Mesenchymal stem cell (in vitro differentiated cells and primary cell): ENCODE data around the gene P2RY2.
A peak's percentile ranks its signal among the peaks of the same experiment; 100 is the strongest.

Experiments used
- DNase-seq: peaks from one replicate; pipeline ENCODE4 v3.0.0-alpha.2; 2013
- H2AFZ ChIP-seq: one replicate; pipeline ENCODE4 v1.6.1; 2013; ENCODE audit warnings: low read depth, mild to moderate bottlenecking, control low read depth, inconsistent platforms, low read length, moderate library complexity
- H2AK5ac ChIP-seq: 2 replicates; pipeline ENCODE4 v1.6.1; 2013; ENCODE audit warnings: low read length, moderate library complexity, mild to moderate bottlenecking, inconsistent platforms; ENCODE audit not compliant: severe bottlenecking
- H2BK120ac ChIP-seq: one replicate; pipeline ENCODE4 v1.6.1; 2013; ENCODE audit warnings: low read depth, mild to moderate bottlenecking, inconsistent platforms, low read length, moderate library complexity
- H2BK12ac ChIP-seq, 2 experiments: one replicate each; pipeline ENCODE4 v1.6.1; 2013; ENCODE audit warnings: inconsistent platforms in 2 of 2, low read length in 2 of 2, mild to moderate bottlenecking in 2 of 2, moderate library complexity in 2 of 2, control low read depth in 1 of 2
- H2BK15ac ChIP-seq: one replicate; pipeline ENCODE4 v1.6.1; 2013; ENCODE audit warnings: mild to moderate bottlenecking, low read depth, inconsistent platforms; ENCODE audit not compliant: poor library complexity, severe bottlenecking
- H2BK5ac ChIP-seq: 2 replicates; pipeline ENCODE4 v1.6.1; 2013; ENCODE audit warnings: low read depth, mild to moderate bottlenecking, low read length, control low read depth, inconsistent platforms; ENCODE audit not compliant: poor library complexity, severe bottlenecking
- H3K14ac ChIP-seq, 2 experiments: one replicate each; pipeline ENCODE4 v1.6.1; 2013; ENCODE audit warnings: inconsistent platforms in 2 of 2, low read length in 2 of 2, control low read depth in 1 of 2, mild to moderate bottlenecking in 1 of 2, moderate library complexity in 1 of 2
- H3K18ac ChIP-seq, 2 experiments: one replicate each; pipeline ENCODE4 v1.6.1; 2013; ENCODE audit warnings: inconsistent platforms in 2 of 2, low read length in 2 of 2, control low read depth in 1 of 2, low read depth in 1 of 2, mild to moderate bottlenecking in 1 of 2
- H3K23ac ChIP-seq, 2 experiments: one replicate each; pipeline ENCODE4 v1.6.1; 2013; ENCODE audit warnings: inconsistent platforms in 2 of 2, low read length in 2 of 2, mild to moderate bottlenecking in 2 of 2, moderate library complexity in 2 of 2, control low read depth in 1 of 2
- H3K27ac ChIP-seq: 2 replicates; pipeline ENCODE4 v1.5.1; 2013; ENCODE audit warnings: mild to moderate bottlenecking, moderate library complexity, low read length, control low read depth, inconsistent platforms; ENCODE audit not compliant: poor library complexity, severe bottlenecking
- H3K27me3 ChIP-seq, 2 experiments: 2 replicates each; pipeline versions ENCODE4 v1.6.1 to v1.7.0; 2013; ENCODE audit warnings: low read length in 2 of 2, mild to moderate bottlenecking in 2 of 2, moderate library complexity in 2 of 2, control low read depth in 1 of 2, inconsistent platforms in 1 of 2; ENCODE audit not compliant: control insufficient read depth in 1 of 2, insufficient read depth in 1 of 2
- H3K36me3 ChIP-seq, 2 experiments: 2 replicates each; pipeline versions ENCODE4 v1.6.1 to v1.7.0; 2013; ENCODE audit warnings: low read length in 2 of 2, control low read depth in 1 of 2, inconsistent platforms in 1 of 2, low read depth in 1 of 2, mild to moderate bottlenecking in 1 of 2; ENCODE audit not compliant: insufficient read depth in 2 of 2, control insufficient read depth in 1 of 2
- H3K4ac ChIP-seq, 2 experiments: one replicate each; pipeline ENCODE4 v1.6.1; 2013; ENCODE audit warnings: inconsistent platforms in 2 of 2, low read length in 2 of 2, mild to moderate bottlenecking in 2 of 2, moderate library complexity in 2 of 2, control low read depth in 1 of 2, low read depth in 1 of 2
- H3K4me1 ChIP-seq: 2 replicates; pipeline ENCODE4 v1.6.1; 2013; ENCODE audit warnings: low read depth, low read length, control low read depth; ENCODE audit not compliant: control insufficient read depth, insufficient read depth
- H3K4me2 ChIP-seq: 2 replicates; pipeline ENCODE4 v1.6.1; 2013; ENCODE audit warnings: low read length, mild to moderate bottlenecking, inconsistent platforms; ENCODE audit not compliant: poor library complexity, severe bottlenecking
- H3K4me3 ChIP-seq, 2 experiments: 2 replicates each; pipeline versions ENCODE4 v1.5.1 to v1.7.0; 2013; ENCODE audit warnings: low read length in 2 of 2, mild to moderate bottlenecking in 2 of 2, control low read depth in 1 of 2, low read depth in 1 of 2; ENCODE audit not compliant: insufficient read depth in 1 of 2
- H3K79me1 ChIP-seq: replicated peaks from 2 replicates; pipeline ENCODE4 v1.6.1; 2013; ENCODE audit warnings: mild to moderate bottlenecking, control low read depth, low read length, inconsistent platforms; ENCODE audit not compliant: poor library complexity, severe bottlenecking
- H3K9ac ChIP-seq: 2 replicates; pipeline ENCODE4 v1.7.0; 2013; ENCODE audit warnings: mild to moderate bottlenecking, low read length, moderate library complexity
- H3K9me3 ChIP-seq: 2 replicates; pipeline ENCODE4 v1.7.0; 2013; ENCODE audit warnings: mild to moderate bottlenecking, low read length; ENCODE audit not compliant: control insufficient read depth
- H4K8ac ChIP-seq: one replicate; pipeline ENCODE4 v1.6.1; 2013; ENCODE audit warnings: inconsistent platforms, mild to moderate bottlenecking, low read length, moderate library complexity
- H4K91ac ChIP-seq: one replicate; pipeline ENCODE4 v1.6.1; 2013; ENCODE audit warnings: mild to moderate bottlenecking, low read length, inconsistent platforms
- WGBS: methylation state at CpG from one replicate; pipeline ENCODE4 v1.1.7; 2013; ENCODE audit warnings: mixed read lengths; 5-methylcytosine and 5-hydroxymethylcytosine counted together

Gene P2RY2

DNA sequence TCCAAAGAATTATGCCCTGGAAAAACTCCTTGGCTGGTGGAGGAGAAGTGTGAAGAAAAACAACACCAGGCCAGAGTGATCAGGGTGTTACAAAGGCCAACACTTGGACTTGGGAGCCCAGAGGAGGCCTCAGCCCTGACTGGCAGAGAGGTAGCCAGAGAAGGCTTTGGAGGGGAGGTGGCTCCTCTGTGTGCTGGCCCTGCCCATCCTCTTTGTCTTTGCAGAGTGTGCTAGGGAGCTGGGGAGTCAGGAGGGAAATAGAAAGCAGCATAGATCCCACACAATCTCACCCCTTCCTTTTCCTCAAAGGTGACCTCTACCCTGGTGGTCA is 42.0 kb downstream of the P2RY2 start:
- Histone ChIP-seq H3K9me3 (no peaks in the 10 kb centered on the region), H4K91ac (no peak overlapping the region), H3K4me1 (peaks cover 37% of the 10 kb centered on the region), H3K23ac (no peak overlapping the region), H2AK5ac (peak overlapping the region; percentile 78), H2AFZ (no peak overlapping the region), H3K9ac (no peak overlapping the region), H3K18ac (no peak overlapping the region), H3K27ac (no peak overlapping the region), H2BK12ac (peak overlapping the region in 1 of 2 experiments; percentile 17), H3K79me1 (no peaks in the 10 kb centered on the region), H3K4me3 (no peak overlapping the region), H2BK120ac (no peak overlapping the region), H2BK5ac (no peak overlapping the region), H3K14ac (no peak overlapping the region), H3K4me2 (no peak overlapping the region), H3K36me3 (no peaks in the 10 kb centered on the region), H4K8ac (no peak overlapping the region), H2BK15ac (no peak overlapping the region), H3K27me3 (peaks cover 4% of the 10 kb centered on the region in 2 experiments), H3K4ac (no peak overlapping the region)
- DNase-seq = no peak

DNA sequence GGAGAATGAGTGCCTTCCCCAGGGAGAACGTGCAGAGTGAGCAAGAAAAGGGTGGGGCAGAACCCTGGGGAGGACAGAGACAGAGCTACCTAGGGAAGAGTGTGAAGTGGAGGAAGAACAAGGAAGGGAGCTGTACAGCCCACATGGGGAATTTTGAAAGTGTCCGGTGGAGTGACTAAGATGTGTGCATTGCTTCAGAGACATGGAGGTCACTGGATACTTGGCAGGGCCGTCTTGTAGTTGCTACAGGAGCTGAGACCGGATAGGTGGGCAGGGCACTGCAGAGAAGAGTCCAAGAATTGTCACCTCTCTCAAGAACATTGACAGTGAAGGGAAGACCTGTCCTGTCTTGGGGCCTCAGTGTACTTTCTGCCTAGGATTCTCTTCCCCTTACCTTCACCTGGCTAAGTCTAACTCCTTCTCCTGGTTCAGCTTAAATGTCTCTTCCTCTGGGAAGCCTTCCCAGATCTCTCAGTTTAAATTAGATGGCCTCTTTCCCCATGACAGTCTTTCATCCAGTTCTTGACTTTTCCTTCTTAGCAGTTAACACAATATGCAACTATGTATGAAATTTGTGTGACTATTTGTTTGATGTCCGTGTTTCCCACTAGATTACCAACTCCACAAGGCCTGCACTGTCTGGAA is 44.9 kb downstream of the P2RY2 start:
- no peak overlapping the region for H3K9ac ChIP-seq
- no peak overlapping the region for H4K8ac ChIP-seq
- H2BK120ac ChIP-seq = no peak overlapping the region
- H3K4ac ChIP-seq = no peak overlapping the region
- H3K79me1 ChIP-seq = no peaks in the 10 kb centered on the region
- no peak overlapping the region for H2BK12ac ChIP-seq
- peaks cover 23% of the 10 kb centered on the region for H3K4me1 ChIP-seq
- H3K23ac ChIP-seq = no peak overlapping the region
- peaks cover 10 to 13% of the 10 kb centered on the region in 2 experiments for H3K27me3 ChIP-seq
- H2AFZ ChIP-seq = no peak overlapping the region
- no peak overlapping the region for H2AK5ac ChIP-seq
- no peak overlapping the region for H3K27ac ChIP-seq
- DNase-seq = peak; percentile 37
- no peaks in the 10 kb centered on the region for H3K36me3 ChIP-seq
- no peak overlapping the region for H3K4me3 ChIP-seq
- H4K91ac ChIP-seq = no peak overlapping the region
- WGBS = 75% methylated on average over 4 of the region's 5 CpGs
- H3K18ac ChIP-seq = no peak overlapping the region
- no peaks in the 10 kb centered on the region for H3K9me3 ChIP-seq
- no peak overlapping the region for H2BK5ac ChIP-seq
- no peak overlapping the region for H2BK15ac ChIP-seq
- H3K14ac ChIP-seq = no peak overlapping the region
- no peak overlapping the region for H3K4me2 ChIP-seq

DNA sequence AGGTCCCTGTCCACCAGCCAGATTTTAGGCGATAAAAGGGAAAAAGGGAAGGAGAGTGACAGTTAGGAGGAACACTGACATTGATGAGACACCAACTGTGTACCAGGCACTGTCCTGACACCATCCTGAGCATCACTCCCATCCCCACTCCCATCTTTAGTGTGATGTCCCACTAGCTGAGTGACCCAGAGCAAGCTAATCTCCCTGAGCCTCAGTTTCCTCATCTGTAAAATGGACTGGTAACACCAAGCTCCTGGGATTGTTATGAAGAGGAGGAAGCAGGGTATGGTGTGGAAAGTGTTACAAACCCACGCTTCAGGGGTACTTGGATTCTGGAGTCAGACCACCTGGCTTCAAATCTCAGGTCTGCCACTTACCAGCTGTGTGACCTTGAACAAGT is 45.6 kb downstream of the P2RY2 start:
- Histone ChIP-seq H2AK5ac (no peak overlapping the region), H3K27me3 (peaks cover 10 to 19% of the 10 kb centered on the region in 2 experiments), H3K36me3 (no peaks in the 10 kb centered on the region), H3K4me1 (peaks cover 17% of the 10 kb centered on the region), H2AFZ (no peak overlapping the region), H3K18ac (no peak overlapping the region), H3K14ac (no peak overlapping the region), H3K4ac (no peak overlapping the region), H2BK15ac (no peak overlapping the region), H3K4me2 (no peak overlapping the region), H3K27ac (no peak overlapping the region), H4K8ac (no peak overlapping the region), H3K9me3 (no peaks in the 10 kb centered on the region), H2BK120ac (no peak overlapping the region), H4K91ac (no peak overlapping the region), H3K23ac (no peak overlapping the region), H2BK12ac (no peak overlapping the region), H2BK5ac (no peak overlapping the region), H3K9ac (no peak overlapping the region), H3K79me1 (no peaks in the 10 kb centered on the region), H3K4me3 (no peak overlapping the region)
- 92% methylated on average over 2 of the region's 2 CpGs for WGBS
- DNase-seq = no peak

DNA sequence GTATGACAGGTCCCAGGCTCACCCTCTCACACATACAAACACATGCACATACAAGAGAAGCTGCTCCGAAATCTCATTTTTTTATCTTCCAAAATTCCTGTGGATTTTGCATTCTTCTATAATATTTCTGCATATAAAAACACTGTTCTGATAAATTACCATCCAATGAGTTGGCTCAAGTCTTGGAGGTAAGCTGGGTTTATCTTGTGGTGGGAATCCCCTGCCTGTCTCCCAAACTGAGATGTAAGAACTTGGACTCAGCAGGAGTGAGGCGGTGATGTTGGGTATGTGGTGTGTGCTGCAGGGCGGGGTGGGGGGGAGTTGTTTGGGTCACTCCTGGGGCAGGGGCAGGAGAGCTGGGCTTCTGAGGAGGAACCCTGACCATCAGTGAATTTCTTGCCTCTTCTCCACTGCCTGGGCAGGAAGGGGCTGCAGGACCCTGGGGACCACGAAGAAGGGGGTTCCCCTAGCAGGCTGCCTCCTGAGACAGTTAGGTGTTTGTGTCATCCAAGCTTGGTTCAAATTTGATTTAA is 47.3 kb downstream of the P2RY2 start:
- no peak overlapping the region for H3K4me2 ChIP-seq
- H3K4me1 ChIP-seq = peaks cover 10% of the 10 kb centered on the region
- H3K4me3 ChIP-seq = peak overlapping the region in 1 of 2 experiments; percentile 64
- 93% methylated on average over 3 of the region's 4 CpGs for WGBS
- H3K79me1 ChIP-seq = no peaks in the 10 kb centered on the region
- no peak for DNase-seq
- H3K9ac ChIP-seq = peak overlapping the region; percentile 3
- no peak overlapping the region for H3K4ac ChIP-seq
- no peak overlapping the region for H2BK120ac ChIP-seq
- no peak overlapping the region for H3K23ac ChIP-seq
- no peaks in the 10 kb centered on the region for H3K36me3 ChIP-seq
- H2BK12ac ChIP-seq = no peak overlapping the region
- H3K9me3 ChIP-seq = no peaks in the 10 kb centered on the region
- no peak overlapping the region for H3K18ac ChIP-seq
- H3K14ac ChIP-seq = no peak overlapping the region
- no peak overlapping the region for H2BK5ac ChIP-seq
- H4K91ac ChIP-seq = no peak overlapping the region
- no peak overlapping the region for H2AFZ ChIP-seq
- H3K27me3 ChIP-seq = peaks cover 10 to 29% of the 10 kb centered on the region in 2 experiments
- no peak overlapping the region for H2BK15ac ChIP-seq
- H2AK5ac ChIP-seq = no peak overlapping the region
- H3K27ac ChIP-seq = no peak overlapping the region
- H4K8ac ChIP-seq = no peak overlapping the region
